HL-60/S4 treated with phorbol 12-myristate 13-acetate at 8.2 ng/mL for 4 days and 3 days (cell line): ENCODE results near the gene TRIM2.

Source experiments
- in situ Hi-C: fragments of 300-500 bp; cut with MboI; formaldehyde crosslinking; loops from 2 replicates; pipeline ENCODE4 v1.15.0; 2022; ENCODE audit warnings: low sequenced_read_pairs

The TRIM2 gene

GRCh38 chr4:153271820-153272219, 67.6 kb downstream of the TRIM2 start:
- in situ Hi-C loops: no loop called here

- in situ Hi-C loops: no loop called here
These were observed 69.5 kb downstream of the TRIM2 start for GRCh38 chr4:153273751-153274150.

GRCh38 chr4:153274967-153275366, 70.7 kb downstream of the TRIM2 start:
- in situ Hi-C loops: no loop called here

- in situ Hi-C loops: no loop called here
These were observed 71.4 kb downstream of the TRIM2 start for GRCh38 chr4:153275380-153276276.

GRCh38 chr4:153276971-153277370, 72.7 kb downstream of the TRIM2 start:
- in situ Hi-C loops: no loop called here

GRCh38 chr4:153281476-153281875, 77.2 kb downstream of the TRIM2 start:
- in situ Hi-C loops: no loop called here

- in situ Hi-C loops: no loop called here
These were observed 77.8 kb downstream of the TRIM2 start for GRCh38 chr4:153282023-153282422.

GRCh38 chr4:153283260-153283659, 79.0 kb downstream of the TRIM2 start:
- in situ Hi-C loops: no loop called here

- in situ Hi-C loops: no loop called here
These were observed 85.9 kb downstream of the TRIM2 start for GRCh38 chr4:153290134-153290533.

- in situ Hi-C loops: no loop called here
These were observed 87.3 kb downstream of the TRIM2 start for GRCh38 chr4:153291562-153291961.

GRCh38 chr4:153292897-153293741, 88.9 kb downstream of the TRIM2 start:
- in situ Hi-C loops: no loop called here

GRCh38 chr4:153293742-153294057, 89.5 kb downstream of the TRIM2 start:
- in situ Hi-C loops: no loop called here

GRCh38 chr4:153294631-153295030, 90.4 kb downstream of the TRIM2 start:
- in situ Hi-C loops: no loop called here

- in situ Hi-C loops: no loop called here
These were observed 91.0 kb downstream of the TRIM2 start for GRCh38 chr4:153295131-153295755.

- in situ Hi-C loops: no loop called here
These were observed 92.0 kb downstream of the TRIM2 start for GRCh38 chr4:153296040-153296823.

- in situ Hi-C loops: no loop called here
These were observed 92.9 kb downstream of the TRIM2 start for GRCh38 chr4:153297116-153297515.

GRCh38 chr4:153310793-153311192, 106.5 kb downstream of the TRIM2 start:
- in situ Hi-C loops: no loop called here

GRCh38 chr4:153314915-153315314, 110.7 kb downstream of the TRIM2 start:
- in situ Hi-C loops: no loop called here

- in situ Hi-C loops: no loop called here
These were observed 114.6 kb downstream of the TRIM2 start for GRCh38 chr4:153318696-153319320.

GRCh38 chr4:153322791-153323190, 118.5 kb downstream of the TRIM2 start:
- in situ Hi-C loops: loop anchor here (10.0 kb wide), 1 partner anchor 178 kb away; no protein-coding TSS in a partner anchor
